Duodenal mucosa (tissue), 2 donors: Measurements from ENCODE around the gene METAP1D.

Experiments
- H3K27ac ChIP-seq: one replicate; pipeline ENCODE4 v1.7.0; 2013; ENCODE audit warnings: low read depth, low read length
- H3K27me3 ChIP-seq, 2 donors: one replicate each; pipeline ENCODE4 v1.7.0; 2013; ENCODE audit warnings: low read length in 2 of 2, control low read depth in 1 of 2; ENCODE audit not compliant: insufficient read depth in 2 of 2, control insufficient read depth in 1 of 2
- H3K36me3 ChIP-seq, 2 donors: one replicate each; pipeline ENCODE4 v1.7.0; 2013; ENCODE audit warnings: low read length in 2 of 2, control low read depth in 1 of 2; ENCODE audit not compliant: insufficient read depth in 2 of 2, control insufficient read depth in 1 of 2
- H3K4me1 ChIP-seq, 2 donors: one replicate each; pipeline ENCODE4 v1.7.0; 2013; ENCODE audit warnings: low read length in 2 of 2, control low read depth in 1 of 2; ENCODE audit not compliant: insufficient read depth in 2 of 2, control insufficient read depth in 1 of 2
- H3K4me3 ChIP-seq, 2 donors: one replicate each; pipeline ENCODE4 v1.7.0; 2013; ENCODE audit warnings: low read length in 2 of 2, low read depth in 1 of 2
- H3K9ac ChIP-seq, 2 donors: one replicate each; pipeline ENCODE4 v1.7.0; 2013; ENCODE audit warnings: low read length in 2 of 2, low read depth in 1 of 2
- H3K9me3 ChIP-seq, 2 donors: one replicate each; pipeline ENCODE4 v1.7.0; 2013; ENCODE audit warnings: low read length in 2 of 2, control low read depth in 1 of 2; ENCODE audit not compliant: control insufficient read depth in 1 of 2

The METAP1D gene

DNA sequence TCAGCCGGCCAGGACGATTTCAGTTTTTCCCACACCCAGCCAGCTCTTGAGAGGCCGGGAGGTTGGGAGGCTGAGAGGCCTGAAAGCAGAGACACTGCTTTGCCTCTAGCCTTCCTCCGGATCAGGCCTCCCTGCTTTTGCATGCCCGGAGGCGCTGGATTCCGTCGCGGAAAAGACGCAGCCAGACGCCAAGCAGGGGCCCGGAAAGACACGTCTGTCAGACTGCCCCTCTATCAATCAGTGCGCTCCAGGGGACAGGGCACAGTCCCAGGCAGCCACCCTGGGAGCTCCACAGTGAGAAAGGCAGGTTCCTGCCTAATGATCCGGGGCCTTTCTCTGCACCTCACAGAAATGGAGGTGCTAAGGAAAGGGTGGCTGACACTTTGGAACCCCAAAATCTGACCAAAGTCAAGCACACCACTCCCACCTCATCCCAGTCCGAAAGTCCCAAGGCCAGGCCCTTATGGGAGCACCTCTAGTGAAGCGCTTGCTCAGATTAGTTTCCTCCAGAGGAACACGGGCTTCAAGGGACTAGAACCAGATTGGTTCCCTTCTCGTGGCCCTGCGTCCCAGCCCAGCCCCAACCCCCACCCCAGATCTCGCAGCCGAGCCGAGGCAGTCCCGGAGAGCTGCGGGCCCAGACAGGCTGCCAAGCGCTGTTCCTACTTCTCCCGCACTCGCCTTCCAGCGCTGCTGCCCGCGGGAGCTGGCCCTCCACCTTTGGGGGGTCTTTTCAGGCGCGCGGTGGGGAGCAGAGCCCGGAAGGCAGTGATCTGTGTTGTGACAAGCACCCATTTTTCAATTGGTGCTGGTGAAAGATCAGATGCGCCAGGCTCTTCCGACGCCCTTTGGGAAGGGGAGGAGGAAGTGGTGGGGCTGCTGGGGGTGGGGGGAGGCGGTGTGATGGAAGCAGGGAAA lies 90.5 kb downstream of the METAP1D start:
- H3K4me3 ChIP-seq: no peak overlapping the region
- H3K4me1 ChIP-seq: peaks cover 14 to 23% of the 10 kb centered on the region in 2 donors
- H3K9me3 ChIP-seq: no peaks in the 10 kb centered on the region
- no peak overlapping the region for H3K27ac ChIP-seq
- H3K36me3 ChIP-seq: no peaks in the 10 kb centered on the region
- H3K9ac ChIP-seq: no peak overlapping the region
- peaks cover 97 to 100% of the 10 kb centered on the region in 2 donors for H3K27me3 ChIP-seq

DNA sequence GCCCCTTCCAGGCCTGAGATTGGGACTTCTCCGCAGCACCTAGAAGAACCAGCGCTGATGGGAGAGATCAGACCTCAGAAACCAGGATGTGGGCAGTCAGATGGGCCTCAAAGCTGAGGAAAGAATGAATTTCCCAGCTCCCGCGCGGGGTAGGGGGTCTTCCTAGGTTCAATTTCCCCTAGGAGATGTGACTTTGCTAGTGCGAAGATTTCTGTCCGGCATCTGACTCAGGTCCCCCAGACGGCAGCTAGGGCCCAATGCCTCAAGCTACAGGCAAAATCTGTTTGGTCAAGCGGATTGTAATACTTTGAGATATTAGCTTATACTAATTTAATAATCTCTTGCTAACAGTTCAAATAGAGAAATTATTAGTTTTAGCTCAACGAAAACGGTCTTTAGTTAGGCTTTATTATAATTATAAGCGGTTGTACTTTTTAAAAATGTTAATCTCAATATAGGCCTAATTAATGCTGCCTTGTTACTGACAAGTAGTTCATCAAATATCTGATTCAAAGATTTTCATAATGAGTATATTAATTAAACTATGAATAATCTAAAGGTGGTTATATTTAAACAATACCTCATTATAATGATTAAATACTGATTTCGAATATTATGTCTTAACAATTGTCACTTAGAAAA lies 91.4 kb downstream of the METAP1D start:
- Histone ChIP-seq H3K27ac (no peak overlapping the region), H3K9me3 (no peaks in the 10 kb centered on the region), H3K4me1 (peaks cover 9 to 17% of the 10 kb centered on the region in 2 donors), H3K9ac (no peak overlapping the region), H3K36me3 (no peaks in the 10 kb centered on the region), H3K27me3 (peaks cover 97 to 100% of the 10 kb centered on the region in 2 donors), H3K4me3 (no peak overlapping the region)

DNA sequence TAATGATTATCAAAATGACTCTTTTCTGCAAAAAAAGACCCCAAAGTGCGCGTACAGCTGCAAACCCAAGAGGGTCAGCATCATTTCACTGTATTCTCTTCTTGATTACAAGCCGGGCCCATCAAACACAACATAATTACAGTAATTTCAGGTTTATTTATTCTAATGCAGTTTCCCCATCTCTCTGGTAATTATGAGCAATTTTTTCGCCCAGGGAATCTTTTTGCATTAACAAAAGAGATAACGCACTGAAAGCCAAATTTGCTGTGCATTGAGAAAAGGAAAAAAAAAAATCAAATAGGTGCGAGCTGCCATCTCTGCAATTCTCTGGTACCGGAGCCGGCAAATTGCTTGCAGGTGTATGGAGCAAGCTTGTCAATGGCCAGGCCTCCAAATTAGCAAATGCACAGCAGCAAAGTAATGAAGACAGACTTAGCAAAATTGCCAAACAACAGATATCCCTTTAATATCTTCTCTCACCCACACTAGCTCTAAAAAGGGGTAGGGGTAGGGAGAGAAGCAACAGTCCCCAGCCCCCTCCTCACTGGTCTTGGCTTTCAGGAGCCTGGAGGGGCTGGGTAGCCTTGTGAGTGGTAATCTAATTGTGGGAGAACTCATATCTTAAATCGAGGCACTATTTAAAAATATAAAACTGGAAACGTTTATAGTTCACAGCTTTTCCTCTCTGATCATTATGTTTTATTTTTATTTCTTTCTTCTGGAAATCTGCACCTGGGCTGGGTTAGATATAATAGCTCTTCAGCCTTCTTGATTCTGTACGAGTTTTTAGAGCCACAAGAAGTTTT lies 92.2 kb downstream of the METAP1D start:
- Histone ChIP-seq H3K36me3 (no peaks in the 10 kb centered on the region), H3K4me3 (no peak overlapping the region), H3K9ac (no peak overlapping the region), H3K27me3 (peaks cover 96 to 100% of the 10 kb centered on the region in 2 donors), H3K27ac (no peak overlapping the region), H3K9me3 (no peaks in the 10 kb centered on the region), H3K4me1 (peaks cover 15% of the 10 kb centered on the region in 2 donors)

DNA sequence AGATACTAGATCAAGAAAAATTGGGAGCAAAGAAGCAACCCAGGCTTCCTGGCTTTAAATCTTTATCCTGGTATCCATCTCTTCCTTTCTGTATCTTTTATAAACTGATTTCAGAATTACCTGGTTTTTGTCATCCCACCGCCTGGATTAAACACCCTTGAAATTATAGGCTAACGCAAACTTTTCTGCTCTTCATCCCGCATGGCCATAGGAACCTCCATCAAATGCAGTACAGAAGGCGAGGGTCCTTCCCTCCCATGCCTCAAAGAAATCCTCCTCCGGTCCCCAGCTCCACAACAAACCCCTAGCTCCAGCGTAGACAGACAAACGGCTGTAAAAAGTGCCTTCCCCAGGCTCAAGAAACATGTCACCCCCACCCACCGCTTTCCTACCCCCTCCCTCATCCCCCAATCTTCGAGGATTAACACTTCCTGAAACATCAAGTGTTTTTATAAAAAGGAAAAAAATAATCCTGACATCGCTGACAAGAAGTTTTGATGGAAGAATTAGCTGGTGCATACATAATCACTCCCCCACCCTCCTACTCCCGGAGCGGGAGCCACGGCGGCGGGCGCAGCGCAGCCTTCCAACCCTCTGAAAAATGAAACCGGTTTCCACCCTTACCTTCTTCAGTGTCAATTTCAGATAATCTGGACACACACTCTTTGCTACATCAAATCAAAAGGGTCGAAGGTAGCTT lies 93.1 kb downstream of the METAP1D start:
- no peaks in the 10 kb centered on the region for H3K9me3 ChIP-seq
- no peak overlapping the region for H3K4me3 ChIP-seq
- H3K27me3 ChIP-seq: peaks cover 96 to 100% of the 10 kb centered on the region in 2 donors
- H3K4me1 ChIP-seq: peaks cover 19% of the 10 kb centered on the region in 2 donors
- H3K27ac ChIP-seq: no peak overlapping the region
- H3K36me3 ChIP-seq: no peaks in the 10 kb centered on the region
- H3K9ac ChIP-seq: no peak overlapping the region

DNA sequence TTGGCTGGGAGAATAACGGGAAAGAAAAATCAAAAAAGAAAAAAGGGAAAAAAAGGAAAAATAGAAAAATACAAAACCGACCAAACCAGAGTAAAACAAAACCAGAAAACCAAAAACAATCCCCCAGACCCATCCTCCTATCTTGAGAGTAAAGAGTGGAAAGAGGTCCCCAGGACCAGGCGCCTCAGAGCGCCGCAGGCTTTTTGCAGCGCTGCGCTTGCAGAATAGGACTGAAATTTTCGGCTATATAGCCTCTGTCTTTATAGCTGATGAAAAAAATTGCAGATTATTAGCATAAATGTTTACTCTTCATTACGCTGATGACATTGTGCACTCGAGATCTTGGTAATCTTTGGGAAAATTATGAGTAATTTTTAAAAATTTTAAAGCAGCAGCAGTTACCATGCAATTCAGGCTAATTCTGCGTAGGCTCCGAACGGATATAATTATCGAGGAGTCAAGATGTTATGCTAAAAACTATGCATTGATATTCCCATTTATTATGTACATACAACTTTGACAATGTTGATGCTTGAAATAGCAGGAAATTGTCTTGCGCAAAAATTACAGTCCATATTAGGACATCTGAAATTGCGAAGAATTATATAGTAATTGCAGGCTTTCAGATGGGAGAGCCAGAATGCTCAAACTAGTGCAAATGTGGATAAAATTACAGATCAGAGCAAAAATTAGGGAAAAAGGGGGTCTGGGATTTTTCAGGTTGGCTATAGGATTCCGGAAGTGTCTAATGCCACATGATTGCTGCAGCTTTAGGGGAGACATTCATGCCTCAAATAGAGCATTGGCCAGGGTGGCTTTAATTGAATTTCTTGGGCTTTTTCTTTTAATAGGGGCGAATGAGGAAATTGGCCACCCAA lies 93.9 kb downstream of the METAP1D start:
- Histone ChIP-seq H3K9ac (no peak overlapping the region), H3K4me3 (no peak overlapping the region), H3K27me3 (peaks cover 96 to 100% of the 10 kb centered on the region in 2 donors), H3K4me1 (peaks cover 19 to 22% of the 10 kb centered on the region in 2 donors), H3K36me3 (no peaks in the 10 kb centered on the region), H3K27ac (no peak overlapping the region), H3K9me3 (no peaks in the 10 kb centered on the region)

DNA sequence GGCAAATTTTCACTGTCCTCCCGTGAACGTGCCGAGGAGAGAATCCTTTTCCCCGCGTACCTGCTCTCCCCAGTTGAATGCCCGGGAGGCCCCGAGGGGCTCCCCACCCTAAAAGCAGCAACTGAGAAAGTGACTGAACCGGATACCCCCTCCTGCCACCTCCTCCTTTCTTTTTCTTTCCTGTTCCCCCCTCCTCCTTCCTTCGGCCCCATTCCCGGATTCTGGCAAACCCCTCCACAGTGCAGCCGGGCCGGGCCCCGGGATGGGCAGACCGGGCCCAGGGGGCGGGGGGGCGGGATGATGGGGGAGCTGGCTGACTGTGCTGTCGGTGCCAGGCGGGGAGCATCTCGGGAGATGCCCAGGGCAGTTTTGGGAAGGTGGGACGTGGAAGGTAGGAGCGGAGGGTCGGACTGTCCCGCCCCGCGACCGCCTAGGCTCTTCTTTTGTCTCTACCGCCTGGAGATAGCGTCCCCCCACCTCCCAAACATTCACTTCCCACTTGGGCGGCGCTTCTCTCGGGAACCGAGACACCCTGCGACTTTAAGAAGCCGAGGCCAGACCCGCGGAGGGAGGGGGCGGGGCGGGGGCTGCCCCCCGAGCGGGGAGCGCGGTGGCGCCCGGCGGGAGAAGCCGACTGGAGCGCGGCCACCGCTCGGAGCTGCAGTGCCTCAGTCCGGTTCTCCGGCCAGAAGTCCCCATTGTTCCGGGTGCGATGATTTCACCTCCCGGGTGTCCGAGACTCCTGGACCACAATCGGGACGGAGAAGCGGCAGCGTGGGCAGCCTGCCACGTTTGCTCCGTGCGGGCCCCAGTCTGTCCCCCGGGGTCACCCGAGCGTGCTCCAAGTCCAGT lies 94.8 kb downstream of the METAP1D start:
- no peak overlapping the region for H3K27ac ChIP-seq
- no peaks in the 10 kb centered on the region for H3K36me3 ChIP-seq
- H3K9ac ChIP-seq: no peak overlapping the region
- H3K4me3 ChIP-seq: peak overlapping the region; percentile 58 to 66
- H3K9me3 ChIP-seq: no peaks in the 10 kb centered on the region
- peaks cover 96 to 100% of the 10 kb centered on the region in 2 donors for H3K27me3 ChIP-seq
- peaks cover 19 to 27% of the 10 kb centered on the region in 2 donors for H3K4me1 ChIP-seq

DNA sequence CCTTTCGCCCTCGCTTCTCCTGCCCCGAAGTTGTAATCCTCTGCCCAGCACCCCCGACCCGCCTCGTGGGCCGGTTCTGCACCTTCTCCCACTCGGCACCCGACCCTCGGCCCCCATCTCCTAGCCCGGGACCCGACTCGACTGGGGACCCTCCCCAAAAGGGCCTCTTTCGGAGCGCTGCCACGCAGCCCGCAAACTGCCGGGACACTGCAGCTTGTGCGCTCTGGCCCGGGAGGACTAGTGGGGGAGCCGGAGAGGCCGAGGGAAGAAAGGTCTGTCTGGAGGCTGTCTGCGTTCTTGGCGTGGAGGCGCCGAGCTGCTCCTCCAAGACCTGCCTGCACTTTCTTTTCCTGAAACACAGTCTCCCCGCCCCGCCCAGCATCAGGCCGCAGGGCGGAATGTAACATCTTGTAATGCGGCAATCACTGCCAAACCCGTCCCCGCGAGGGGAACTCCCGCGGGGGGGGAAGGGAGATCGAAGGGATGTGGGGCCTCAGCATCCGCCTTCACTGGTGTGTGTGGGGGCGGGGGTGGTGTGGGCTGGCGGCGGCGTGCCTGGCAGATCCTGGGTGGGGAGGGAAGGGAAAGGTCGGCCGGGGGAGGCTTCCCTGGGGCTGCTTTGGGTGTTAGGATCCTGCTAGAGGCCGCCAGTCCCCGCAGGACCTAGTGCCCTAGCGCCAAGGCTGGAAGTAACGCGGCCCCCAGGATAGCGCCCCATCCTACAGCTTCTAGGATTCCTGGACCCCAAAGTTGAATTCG lies 95.6 kb downstream of the METAP1D start:
- Histone ChIP-seq H3K9ac (no peak overlapping the region), H3K36me3 (no peaks in the 10 kb centered on the region), H3K4me3 (peak overlapping the region; percentile 58 to 66), H3K27ac (no peak overlapping the region), H3K27me3 (peaks cover 96 to 100% of the 10 kb centered on the region in 2 donors), H3K4me1 (peaks cover 19 to 31% of the 10 kb centered on the region in 2 donors), H3K9me3 (no peaks in the 10 kb centered on the region)

DNA sequence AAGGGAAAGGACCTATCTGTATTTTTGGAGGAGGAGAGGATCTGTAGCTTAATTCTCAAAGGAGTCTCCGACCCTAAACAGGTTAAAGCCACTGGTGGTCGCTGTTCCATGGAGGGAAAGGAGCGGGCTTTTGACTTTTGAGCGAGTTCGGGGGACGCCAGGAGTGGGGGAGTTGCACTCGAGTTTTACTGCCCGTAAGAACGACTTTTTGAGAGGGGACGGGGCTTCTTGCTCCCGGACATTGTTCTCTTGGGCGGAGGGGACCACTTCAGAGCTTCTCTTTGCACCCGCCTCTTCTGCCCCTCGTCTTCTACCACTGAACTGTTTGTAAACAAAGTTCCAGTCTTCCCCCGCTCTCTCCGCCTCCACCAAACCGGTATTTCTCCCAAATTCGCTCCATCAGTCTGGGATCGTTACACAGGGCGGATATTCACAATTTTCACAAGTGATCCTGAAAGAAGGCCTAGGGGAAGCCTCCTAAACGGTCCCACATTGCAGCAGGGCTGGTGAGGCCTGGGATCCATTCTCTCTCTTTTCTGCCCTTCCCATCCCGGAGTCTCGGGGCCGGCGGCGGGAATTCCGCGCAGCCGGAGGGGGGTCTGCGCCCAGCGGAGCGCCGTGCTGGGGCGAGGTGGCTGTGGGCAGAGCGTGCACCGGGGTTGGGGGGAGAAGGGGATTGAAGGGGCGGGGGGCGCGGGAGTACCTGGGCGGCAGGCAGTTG lies 96.3 kb downstream of the METAP1D start:
- H3K4me3 ChIP-seq: peak overlapping the region; percentile 19 to 66
- H3K36me3 ChIP-seq: no peaks in the 10 kb centered on the region
- H3K9me3 ChIP-seq: no peaks in the 10 kb centered on the region

More for the DNA sequence above, 96.3 kb downstream of the METAP1D start:
- Histone ChIP-seq H3K4me1 (peaks cover 22 to 36% of the 10 kb centered on the region in 2 donors), H3K27me3 (peaks cover 97 to 100% of the 10 kb centered on the region in 2 donors), H3K27ac (no peak overlapping the region), H3K9ac (no peak overlapping the region)
